Heart right ventricle (tissue), 16 donors: Measurements from ENCODE around the gene IARS1. TPM values are rescaled to one million over a fixed set of nuclear protein-coding genes. Genes with fewer than 3 reads are reported as not detected.

Experiments used
- ATAC-seq, 8 donors: fragments of 200-7000 bp; cut with Tn5 transposase; one replicate each; pipeline ENCODE4 v1.9.1; 2020; ENCODE audit warnings: mild to moderate bottlenecking in 8 of 8, moderate library complexity in 8 of 8, moderate number of reproducible peaks in 1 of 8
- DNase-seq, 2 donors: peaks; one replicate each; pipeline ENCODE4 v3.0.0-alpha.2; 2020
- H3K27ac ChIP-seq, 10 donors: fragments of 200-600 bp; sonication (generic) in 2 of 10; one replicate each; pipeline versions ENCODE4 v1.5.0 to v1.8.0; 2020 to 2022; ENCODE audit warnings: mild to moderate bottlenecking in 3 of 10
- H3K27me3 ChIP-seq, 7 donors: fragments of 200-600 bp; one replicate each; pipeline ENCODE4 v1.8.0; 2021 to 2022; ENCODE audit warnings: mild to moderate bottlenecking in 2 of 7
- H3K36me3 ChIP-seq, 9 donors: fragments of 200-600 bp; sonication (generic) in 1 of 9; one replicate each; pipeline versions ENCODE4 v1.5.0 to v1.8.0; 2020 to 2022; ENCODE audit warnings: mild to moderate bottlenecking in 2 of 9
- H3K4me1 ChIP-seq, 9 donors: fragments of 200-600 bp; sonication (generic) in 1 of 9; one replicate each; pipeline versions ENCODE4 v1.5.0 to v1.8.0; 2020 to 2022; ENCODE audit warnings: mild to moderate bottlenecking in 4 of 9
- H3K4me3 ChIP-seq, 10 donors: fragments of 200-600 bp; sonication (generic) in 2 of 10; one replicate each; pipeline versions ENCODE4 v1.5.0 to v1.8.0; 2020 to 2022; ENCODE audit warnings: mild to moderate bottlenecking in 7 of 10, moderate library complexity in 2 of 10
- H3K9me3 ChIP-seq, 11 donors: fragments of 200-600 bp in 10 of 11; sonication (generic) in 2 of 11; one replicate each; pipeline versions ENCODE4 v1.5.0 to v1.8.0; 2013 to 2022; ENCODE audit warnings: mild to moderate bottlenecking in 2 of 11, control low read depth in 1 of 11, moderate library complexity in 1 of 11
- WGBS, 2 donors: extraction: QIAGEN DNeasy Blood & Tissue Kit; methylation state at CpG; one replicate each; pipeline ENCODE4 v1.1.7; 2013; ENCODE audit warnings: inconsistent platforms in 1 of 2; 5-methylcytosine and 5-hydroxymethylcytosine counted together
- intact Hi-C, 10 donors: fragments of 100-400 bp; cut with DNase I; formaldehyde crosslinking; loops; one replicate each; pipeline versions ENCODE4 v1.11.1 to v1.14.2; 2022
- polyA plus RNA-seq, 2 donors: library from polyadenylated mRNA; stranded (reverse); fragments of 200-250 nt; gene quantifications; one replicate each; pipeline ENCODE4 v1.2.3, GENCODE V29; 2013
- total RNA-seq, 10 donors: library from RNA; stranded (reverse); fragmentation: NEBNext Ultra II Directional in 3 of 10; extraction: Animal tissue kit (Norgen Biotek cat#: 25700) in 3 of 10; gene quantifications; one replicate each; pipeline versions ENCODE4 v1.2.1 to v1.2.4, GENCODE V29; 2021 to 2023
- TF ChIP-seq, protein P1 (sequence below), 9 donors: fragments of 200-600 bp; sonication (generic) in 2 of 9; IDR thresholded peaks; one replicate each; pipeline versions ENCODE4 v1.5.0 to v1.8.0; 2021 to 2022; ENCODE audit warnings: antibody characterized with exemption in 9 of 9, mild to moderate bottlenecking in 5 of 9, moderate library complexity in 1 of 9
- donor health status: Arrhythmogenic right ventricular cardiomyopathy.
- donor health status: ischemic (EF 13 %, LVEDD 7.1; RV severe dilation, severe dysfunction).
- donor health status: healthy with polysubstance abuse.
- donor health status: DM: no; HTN: yes; CAD: no.
- donor health status: DM: no; HTN: no; CAD: no.
- donor health status: ischemic (EF 25% LVEDD 6.9; RV normal size, moderate dysfunction).
- donor health status: ischemic (EF 25% LVEDD 5.7; RV mildly dilated, moderate dysfunction).
- donor health status: healthy.
- donor health status: DM: yes; HTN: yes; CAD: no.
- donor health status: Ischemic cardiomyopathy.
- donor health status: ischemic (EF 35%, LVEDD 5.7; RV mildly dilated, moderate dysfunction).
- donor health status: nonischemic (EF 11% LVEDD 7.7; RV severe dilation, severe dysfunction).
- donor health status: DM: yes; HTN: yes; CAD: no.
- donor health status: PGD.
- donor health status: ischemic (EF 29% LVEDD 5.4; RV normal size, mild dysfunction).
- donor health status: nonischemic (EF 23%, LVEDD 6.1; RV moderate dilation, normal function).

Gene IARS1
- total and polyA plus RNA-seq, 12 donors, result 9.0 to 79.6 (median 60.8) TPM

- TF ChIP-seq, protein P1, sequence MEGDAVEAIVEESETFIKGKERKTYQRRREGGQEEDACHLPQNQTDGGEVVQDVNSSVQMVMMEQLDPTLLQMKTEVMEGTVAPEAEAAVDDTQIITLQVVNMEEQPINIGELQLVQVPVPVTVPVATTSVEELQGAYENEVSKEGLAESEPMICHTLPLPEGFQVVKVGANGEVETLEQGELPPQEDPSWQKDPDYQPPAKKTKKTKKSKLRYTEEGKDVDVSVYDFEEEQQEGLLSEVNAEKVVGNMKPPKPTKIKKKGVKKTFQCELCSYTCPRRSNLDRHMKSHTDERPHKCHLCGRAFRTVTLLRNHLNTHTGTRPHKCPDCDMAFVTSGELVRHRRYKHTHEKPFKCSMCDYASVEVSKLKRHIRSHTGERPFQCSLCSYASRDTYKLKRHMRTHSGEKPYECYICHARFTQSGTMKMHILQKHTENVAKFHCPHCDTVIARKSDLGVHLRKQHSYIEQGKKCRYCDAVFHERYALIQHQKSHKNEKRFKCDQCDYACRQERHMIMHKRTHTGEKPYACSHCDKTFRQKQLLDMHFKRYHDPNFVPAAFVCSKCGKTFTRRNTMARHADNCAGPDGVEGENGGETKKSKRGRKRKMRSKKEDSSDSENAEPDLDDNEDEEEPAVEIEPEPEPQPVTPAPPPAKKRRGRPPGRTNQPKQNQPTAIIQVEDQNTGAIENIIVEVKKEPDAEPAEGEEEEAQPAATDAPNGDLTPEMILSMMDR (IDR thresholded peaks at IDR 0.05), result no peak
- no peaks in the 10 kb centered on the region for H3K9me3 ChIP-seq
- no peak overlapping the region for H3K4me3 ChIP-seq
- intact Hi-C loops, result no loop called here
- H3K27me3 ChIP-seq, result no peaks in the 10 kb centered on the region
- DNase-seq (no peak), ATAC-seq (no peak)
- no peak overlapping the region for H3K27ac ChIP-seq
- peaks cover 7 to 100% (median 87%) of the 10 kb centered on the region in 9 donors for H3K36me3 ChIP-seq
- peaks cover 0 to 4% (median 0%) of the 10 kb centered on the region in 9 donors for H3K4me1 ChIP-seq
- WGBS, 2 donors, result 52 to 58% methylated on average over 1 of the region's 1 CpG
Measured at GRCh38 chr9:92263131-92263530, 30.4 kb downstream of the IARS1 start.

GRCh38 chr9:92257327-92257726 is 36.2 kb downstream of the IARS1 start:
- Histone ChIP-seq H3K9me3 (no peaks in the 10 kb centered on the region), H3K27ac (no peak overlapping the region), H3K4me1 (no peaks in the 10 kb centered on the region), H3K27me3 (no peaks in the 10 kb centered on the region), H3K36me3 (peaks cover 0 to 100% (median 68%) of the 10 kb centered on the region in 9 donors), H3K4me3 (no peak overlapping the region)
- ATAC-seq, result no peak
- WGBS, 2 donors, result 94 to 95% methylated on average over 2 of the region's 2 CpGs
- intact Hi-C loops, result no loop called here
- TF ChIP-seq, protein P1 (IDR thresholded peaks at IDR 0.05), result no peak
- DNase-seq, result no peak

DNA sequence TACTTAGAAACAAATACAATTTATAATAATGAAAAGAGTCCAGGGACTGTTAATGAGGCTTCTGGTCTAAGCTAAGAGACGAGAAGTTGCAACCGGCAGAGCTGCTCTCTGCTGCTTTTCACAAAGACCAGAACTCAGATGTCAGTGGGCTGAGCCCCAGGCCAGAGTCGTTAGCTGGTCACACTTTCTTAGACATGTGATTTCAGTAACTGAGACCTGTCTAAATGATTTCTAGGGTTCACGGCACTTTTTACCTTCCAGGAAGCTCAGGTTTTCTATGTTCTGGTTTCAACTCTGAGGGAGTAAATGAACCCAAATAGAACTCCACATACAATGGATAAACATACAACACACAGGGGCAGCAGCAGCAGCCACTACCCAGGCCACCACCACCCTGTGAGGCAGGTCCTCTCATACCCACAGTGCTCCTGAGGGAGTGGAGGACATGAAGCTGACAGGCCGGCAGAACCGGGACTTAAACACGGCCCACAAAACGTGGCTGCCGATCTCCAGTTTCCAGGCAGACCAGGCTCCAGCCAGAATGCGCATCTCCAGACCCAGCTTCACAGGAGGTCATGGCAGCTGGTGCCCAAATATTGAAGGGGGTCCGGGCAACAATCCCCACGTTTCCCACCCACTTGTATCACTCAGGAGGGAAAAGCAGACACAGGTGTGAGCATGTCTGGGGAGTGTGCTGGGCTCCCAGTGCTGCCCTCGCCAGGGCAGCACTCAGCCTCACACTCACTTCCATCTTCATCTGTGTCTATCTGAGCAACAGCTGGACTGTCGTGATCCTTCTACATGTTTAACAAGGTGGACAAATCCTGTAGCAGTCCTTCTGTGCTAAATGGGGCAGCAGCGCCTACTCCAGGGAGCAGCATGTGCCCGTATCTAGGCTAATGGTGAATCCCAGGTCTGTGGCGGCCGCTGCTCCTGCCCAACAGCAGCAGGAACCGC is 38.8 kb downstream of the IARS1 start:
- ATAC-seq, result no peak
- Histone ChIP-seq H3K36me3 (peaks cover 2 to 100% (median 72%) of the 10 kb centered on the region in 9 donors), H3K27ac (no peak overlapping the region), H3K9me3 (no peaks in the 10 kb centered on the region), H3K27me3 (no peaks in the 10 kb centered on the region), H3K4me1 (no peaks in the 10 kb centered on the region), H3K4me3 (no peak overlapping the region)
- TF ChIP-seq, protein P1 (IDR thresholded peaks at IDR 0.05), result no peak
- DNase-seq, result no peak
- WGBS, 2 donors, result 84 to 87% methylated on average over 19 of the region's 19 CpGs
- intact Hi-C loops, result no loop called here

- intact Hi-C loops, result no loop called here
- peaks cover 0 to 100% (median 73%) of the 10 kb centered on the region in 9 donors for H3K36me3 ChIP-seq
- H3K27me3 ChIP-seq, result no peaks in the 10 kb centered on the region
- TF ChIP-seq, protein P1 (IDR thresholded peaks at IDR 0.05), result no peak
- ATAC-seq (no peak), DNase-seq (no peak)
- 68 to 72% methylated on average over 4 of the region's 4 CpGs for WGBS, 2 donors
- H3K9me3 ChIP-seq, result no peaks in the 10 kb centered on the region
- no peak overlapping the region for H3K27ac ChIP-seq
- H3K4me1 ChIP-seq, result no peaks in the 10 kb centered on the region
- no peak overlapping the region for H3K4me3 ChIP-seq
Measured at GRCh38 chr9:92253656-92254055, 39.8 kb downstream of the IARS1 start.
